Measurements from ENCODE around the gene LIG4.
A peak's percentile ranks its signal among the peaks of the same experiment; 100 is the strongest.

Gene LIG4

GRCh38 chr13:108195146-108195545, 20.2 kb downstream of the LIG4 start:
- intact Hi-C loops (cut with DNase I): no loop called here
- no peak for DNase-seq

GRCh38 chr13:108194435-108194936, 20.9 kb downstream of the LIG4 start:
- intact Hi-C loops (cut with DNase I): no loop called here
- peak in 1 of 10 donors; percentile 62 for DNase-seq

GRCh38 chr13:108193806-108194205, 21.5 kb downstream of the LIG4 start:
- intact Hi-C loops (cut with DNase I): no loop called here
- no peak for DNase-seq

GRCh38 chr13:108190897-108191296, 24.4 kb downstream of the LIG4 start:
- intact Hi-C loops (cut with DNase I): no loop called here
- no peak for DNase-seq

GRCh38 chr13:108188260-108188659, 27.1 kb downstream of the LIG4 start:
- DNase-seq: no peak
- intact Hi-C loops (cut with DNase I): no loop called here

GRCh38 chr13:108185223-108185622, 30.1 kb downstream of the LIG4 start:
- intact Hi-C loops (cut with DNase I): no loop called here
- DNase-seq: no peak

GRCh38 chr13:108182652-108183051, 32.7 kb downstream of the LIG4 start:
- DNase-seq: no peak
- intact Hi-C loops (cut with DNase I): no loop called here

GRCh38 chr13:108178078-108178477, 37.3 kb downstream of the LIG4 start:
- intact Hi-C loops (cut with DNase I): no loop called here
- DNase-seq: no peak

- intact Hi-C loops (cut with DNase I): no loop called here
- DNase-seq: peak in 4 of 10 donors; percentile 22 to 79 (median 60)
Observed at GRCh38 chr13:108176685-108177274, 38.6 kb downstream of the LIG4 start.

GRCh38 chr13:108168929-108169328, 46.4 kb downstream of the LIG4 start:
- intact Hi-C loops (cut with DNase I): no loop called here
- DNase-seq: no peak

GRCh38 chr13:108166078-108166477, 49.3 kb downstream of the LIG4 start:
- intact Hi-C loops (cut with DNase I): no loop called here

GRCh38 chr13:108158746-108159145, 56.6 kb downstream of the LIG4 start:
- intact Hi-C loops (cut with DNase I): no loop called here
- DNase-seq: no peak

More at GRCh38 chr13:108166078-108166477, 49.3 kb downstream of the LIG4 start:
- no peak for DNase-seq
